Measurements from ENCODE around the gene YARS1.
A peak's percentile ranks its signal among the peaks of the same experiment; 100 is the strongest.

- peak; percentile 15 for TF ChIP-seq MAX (IDR thresholded peaks at IDR 0.05)
- no peak for TF ChIP-seq CTCF (IDR thresholded peaks at IDR 0.05; ENCODE audit: low read depth, low read length, missing input control)
- TF ChIP-seq GABPA (IDR thresholded peaks at IDR 0.05 in 1 of 2, conservative IDR thresholded peaks at IDR 0.05 in 1 of 2), result no peak
- TF ChIP-seq JUND (IDR thresholded peaks at IDR 0.05), result no peak
- no peak for TF ChIP-seq YY1 (IDR thresholded peaks at IDR 0.05)
Observed at GRCh38 chr1:32831878-32832277, 14.7 kb upstream of the YARS1 start.

Measured in liver (tissue), 3 donors.